Astrocyte (in vitro differentiated cells and primary cell): ENCODE data around the gene RBBP8. TPM values are rescaled to one million over a fixed set of nuclear protein-coding genes. Genes with fewer than 3 reads are reported as not detected.

Source experiments
- DNase-seq: peaks from one replicate; pipeline ENCODE4 v3.0.0-alpha.2; 2010; ENCODE audit warnings: low read depth
- FAIRE-seq: peaks from 2 replicates; lab custom pipeline; 2011; peaks lifted over from hg19 to GRCh38; lab: Jason Lieb, UNC
- H2AFZ ChIP-seq: 2 replicates; pipeline ENCODE4 v1.6.0; 2012; ENCODE audit warnings: low read depth, low read length, inconsistent platforms
- H3K27ac ChIP-seq: 2 replicates; pipeline ENCODE4 v1.5.1; 2011; ENCODE audit warnings: low read depth, low read length, inconsistent platforms
- H3K27me3 ChIP-seq: 2 replicates; pipeline ENCODE4 v1.6.0; 2011; ENCODE audit warnings: low read length, inconsistent platforms; ENCODE audit not compliant: insufficient read depth
- H3K36me3 ChIP-seq: 2 replicates; pipeline ENCODE4 v1.5.1; 2011; ENCODE audit warnings: low read length, inconsistent platforms; ENCODE audit not compliant: insufficient read depth
- H3K4me1 ChIP-seq: 2 replicates; pipeline ENCODE4 v1.5.1; 2011; ENCODE audit warnings: low read length, inconsistent platforms; ENCODE audit not compliant: insufficient read depth
- H3K4me2 ChIP-seq: 2 replicates; pipeline ENCODE4 v1.6.0; 2012; ENCODE audit warnings: low read length, inconsistent platforms
- H3K4me3 ChIP-seq: 2 replicates; pipeline ENCODE4 v1.5.1; 2011; ENCODE audit warnings: low read depth, mild to moderate bottlenecking, low read length, inconsistent platforms; ENCODE audit not compliant: insufficient read depth
- H3K79me2 ChIP-seq: 2 replicates; pipeline ENCODE4 v1.6.0; 2012; ENCODE audit warnings: mild to moderate bottlenecking, low read length, inconsistent platforms; ENCODE audit not compliant: insufficient read depth
- H3K9ac ChIP-seq: 2 replicates; pipeline ENCODE4 v1.6.0; 2012; ENCODE audit warnings: mild to moderate bottlenecking, low read length, inconsistent platforms
- H3K9me3 ChIP-seq: 2 replicates; pipeline ENCODE4 v1.5.1; 2012; ENCODE audit warnings: low read depth, mild to moderate bottlenecking, low read length, inconsistent platforms; ENCODE audit not compliant: insufficient read depth
- H4K20me1 ChIP-seq: 2 replicates; pipeline ENCODE4 v1.6.0; 2012; ENCODE audit warnings: low read length, inconsistent platforms; ENCODE audit not compliant: insufficient read depth
- H3K27ac Mint-ChIP-seq: one replicate; pipeline ENCODE4 v1.8.0; 2021; ENCODE audit warnings: mild to moderate bottlenecking, mixed read lengths; ENCODE audit not compliant: unreplicated experiment
- H3K27me3 Mint-ChIP-seq: one replicate; pipeline ENCODE4 v1.8.0; 2021; ENCODE audit warnings: low read depth, mixed read lengths; ENCODE audit not compliant: unreplicated experiment
- H3K36me3 Mint-ChIP-seq: one replicate; pipeline ENCODE4 v1.8.0; 2021; ENCODE audit warnings: low read depth, mixed read lengths; ENCODE audit not compliant: unreplicated experiment
- H3K4me1 Mint-ChIP-seq: one replicate; pipeline ENCODE4 v1.8.0; 2021; ENCODE audit warnings: low read depth, mixed read lengths; ENCODE audit not compliant: unreplicated experiment
- H3K4me3 Mint-ChIP-seq: one replicate; pipeline ENCODE4 v1.8.0; 2021; ENCODE audit warnings: mild to moderate bottlenecking, moderate library complexity, mixed read lengths; ENCODE audit not compliant: unreplicated experiment
- H3K9me3 Mint-ChIP-seq: one replicate; pipeline ENCODE4 v1.8.0; 2021; ENCODE audit warnings: mild to moderate bottlenecking, mixed read lengths; ENCODE audit not compliant: unreplicated experiment
- EZH2 ChIP-seq: IDR thresholded peaks from 2 replicates; pipeline ENCODE4 v1.6.1; 2012; ENCODE audit warnings: mild to moderate bottlenecking, low read length, inconsistent platforms; ENCODE audit not compliant: insufficient read depth
- total RNA-seq: library from RNA; stranded (reverse); gene quantifications from 2 replicates; pipeline ENCODE4 v1.2.1, GENCODE V29; 2021
- TF ChIP-seq, protein P1 (sequence below): IDR thresholded peaks from 2 replicates; pipeline ENCODE4 v1.5.1; 2011; ENCODE audit warnings: low read depth, mild to moderate bottlenecking, inconsistent platforms, low read length, moderate library complexity; ENCODE audit not compliant: insufficient read depth

Gene RBBP8
- total RNA-seq, 1 donor from 2014 or later, result 23.4 TPM

GRCh38 chr18:22981274-22982133, 48.4 kb downstream of the RBBP8 start:
- Histone ChIP-seq H3K27ac (no peak overlapping the region), H3K4me3 (no peak overlapping the region), H3K9ac (no peak overlapping the region), H3K4me1 (peaks cover 13% of the 10 kb centered on the region), H3K36me3 (peaks cover 3% of the 10 kb centered on the region), H3K9me3 (no peaks in the 10 kb centered on the region), H4K20me1 (no peaks in the 10 kb centered on the region), H2AFZ (no peak overlapping the region), H3K79me2 (no peaks in the 10 kb centered on the region), H3K4me2 (no peak overlapping the region), H3K27me3 (no peaks in the 10 kb centered on the region)
- H3K27ac Mint-ChIP-seq, result no peak overlapping the region
- H3K36me3 Mint-ChIP-seq, result no peaks in the 10 kb centered on the region
- FAIRE-seq (no peak), DNase-seq (no peak)
- no peaks in the 10 kb centered on the region for H3K9me3 Mint-ChIP-seq
- no peak overlapping the region for H3K4me3 Mint-ChIP-seq
- no peaks in the 10 kb centered on the region for H3K27me3 Mint-ChIP-seq
- peaks cover 9% of the 10 kb centered on the region for H3K4me1 Mint-ChIP-seq
- TF ChIP-seq EZH2, result no peak
- TF ChIP-seq, protein P1, sequence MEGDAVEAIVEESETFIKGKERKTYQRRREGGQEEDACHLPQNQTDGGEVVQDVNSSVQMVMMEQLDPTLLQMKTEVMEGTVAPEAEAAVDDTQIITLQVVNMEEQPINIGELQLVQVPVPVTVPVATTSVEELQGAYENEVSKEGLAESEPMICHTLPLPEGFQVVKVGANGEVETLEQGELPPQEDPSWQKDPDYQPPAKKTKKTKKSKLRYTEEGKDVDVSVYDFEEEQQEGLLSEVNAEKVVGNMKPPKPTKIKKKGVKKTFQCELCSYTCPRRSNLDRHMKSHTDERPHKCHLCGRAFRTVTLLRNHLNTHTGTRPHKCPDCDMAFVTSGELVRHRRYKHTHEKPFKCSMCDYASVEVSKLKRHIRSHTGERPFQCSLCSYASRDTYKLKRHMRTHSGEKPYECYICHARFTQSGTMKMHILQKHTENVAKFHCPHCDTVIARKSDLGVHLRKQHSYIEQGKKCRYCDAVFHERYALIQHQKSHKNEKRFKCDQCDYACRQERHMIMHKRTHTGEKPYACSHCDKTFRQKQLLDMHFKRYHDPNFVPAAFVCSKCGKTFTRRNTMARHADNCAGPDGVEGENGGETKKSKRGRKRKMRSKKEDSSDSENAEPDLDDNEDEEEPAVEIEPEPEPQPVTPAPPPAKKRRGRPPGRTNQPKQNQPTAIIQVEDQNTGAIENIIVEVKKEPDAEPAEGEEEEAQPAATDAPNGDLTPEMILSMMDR, result no peak

- no peak overlapping the region for H3K4me3 Mint-ChIP-seq
- Histone ChIP-seq H3K79me2 (no peaks in the 10 kb centered on the region), H3K4me3 (no peak overlapping the region), H3K27me3 (no peaks in the 10 kb centered on the region), H3K27ac (no peak overlapping the region), H3K4me1 (peaks cover 7% of the 10 kb centered on the region), H2AFZ (no peak overlapping the region), H3K36me3 (peaks cover 3% of the 10 kb centered on the region), H3K4me2 (no peak overlapping the region), H3K9ac (no peak overlapping the region), H3K9me3 (no peaks in the 10 kb centered on the region), H4K20me1 (no peaks in the 10 kb centered on the region)
- TF ChIP-seq, protein P1, result peak; percentile 44
- no peak for TF ChIP-seq EZH2
- no peaks in the 10 kb centered on the region for H3K27me3 Mint-ChIP-seq
- FAIRE-seq (peak; percentile 54), DNase-seq (peak; percentile 42)
- no peaks in the 10 kb centered on the region for H3K36me3 Mint-ChIP-seq
- peaks cover 8% of the 10 kb centered on the region for H3K4me1 Mint-ChIP-seq
- H3K9me3 Mint-ChIP-seq, result no peaks in the 10 kb centered on the region
- H3K27ac Mint-ChIP-seq, result no peak overlapping the region
Measured at GRCh38 chr18:22983175-22983574, 50.0 kb downstream of the RBBP8 start.

GRCh38 chr18:22985250-22985649, 52.1 kb downstream of the RBBP8 start:
- no peaks in the 10 kb centered on the region for H3K9me3 ChIP-seq
- no peaks in the 10 kb centered on the region for H3K27me3 ChIP-seq
- H3K9ac ChIP-seq, result no peak overlapping the region
- H3K27ac ChIP-seq, result no peak overlapping the region
- H3K4me3 Mint-ChIP-seq, result no peak overlapping the region
- TF ChIP-seq, protein P1, result no peak
- TF ChIP-seq EZH2, result no peak
- H3K4me3 ChIP-seq, result no peak overlapping the region
- no peaks in the 10 kb centered on the region for H3K9me3 Mint-ChIP-seq
- no peak overlapping the region for H3K27ac Mint-ChIP-seq
- DNase-seq (no peak), FAIRE-seq (no peak)
- peaks cover 3% of the 10 kb centered on the region for H3K4me1 Mint-ChIP-seq
- peaks cover 3% of the 10 kb centered on the region for H3K36me3 Mint-ChIP-seq
- H3K79me2 ChIP-seq, result no peaks in the 10 kb centered on the region
- H3K27me3 Mint-ChIP-seq, result no peaks in the 10 kb centered on the region
- no peak overlapping the region for H3K4me2 ChIP-seq
- H3K36me3 ChIP-seq, result peaks cover 3% of the 10 kb centered on the region
- H4K20me1 ChIP-seq, result no peaks in the 10 kb centered on the region
- H2AFZ ChIP-seq, result no peak overlapping the region
- no peaks in the 10 kb centered on the region for H3K4me1 ChIP-seq
